A549 (cell line): Measurements from ENCODE around the gene NUCKS1. TPM values are rescaled to one million over a fixed set of nuclear protein-coding genes. Genes with fewer than 3 reads are reported as not detected.

ENCODE experiments used
- ATAC-seq, 2 experiments: fragments of 200-7000 bp in 1 of 2; fragments of >200 bp in 1 of 2; cut with Nextera tagmentation in 1 of 2; cut with Tn5 transposase in 1 of 2; 3 replicates each; pipeline versions ENCODE4 v1.8.0 to v1.9.1; 2018 to 2020; ENCODE audit warnings: mild to moderate bottlenecking in 1 of 2, moderate library complexity in 1 of 2
- CTCF ChIA-PET: fragments of 300-600 bp; sonication (Branson Sonifier 250); formaldehyde crosslinking; extraction: SDS; loops from one replicate; lab custom pipeline; 2021; ENCODE audit warnings: antibody characterized with exemption, inconsistent platforms; lab: Yijun Ruan, JAX
- POLR2A ChIA-PET: fragments of 350-600 bp; formaldehyde crosslinking; extraction: SDS; loops from one replicate; lab custom pipeline; 2021; ENCODE audit warnings: antibody characterized with exemption, inconsistent platforms; lab: Yijun Ruan, JAX
- DNase-seq, 2 experiments: peaks; one replicate each; pipeline versions ENCODE4 v3.0.0 to v3.0.0-alpha.2; 2011 to 2016; ENCODE audit warnings: low read depth in 1 of 2, low spot score in 1 of 2
- FAIRE-seq: peaks from 2 replicates; lab custom pipeline; 2011; peaks lifted over from hg19 to GRCh38; lab: Jason Lieb, UNC
- H3K27ac ChIP-seq, 2 experiments: fragments of >200 bp; sonication (Bioruptor Twin); formaldehyde crosslinking; 3 replicates each; pipeline ENCODE4 v1.5.1; 2016 to 2017
- H3K4me1 ChIP-seq: fragments of >200 bp; sonication (Bioruptor Twin); formaldehyde crosslinking; 3 replicates; pipeline ENCODE4 v1.6.1; 2016
- H3K4me2 ChIP-seq: fragments of >200 bp; sonication (Bioruptor Twin); formaldehyde crosslinking; 3 replicates; pipeline ENCODE4 v1.6.1; 2016
- H3K4me3 ChIP-seq: fragments of >200 bp; sonication (Bioruptor Twin); formaldehyde crosslinking; 3 replicates; pipeline ENCODE4 v1.5.1; 2016
- H3K9me3 ChIP-seq: fragments of >200 bp; sonication (Bioruptor Twin); formaldehyde crosslinking; 3 replicates; pipeline ENCODE4 v1.6.1; 2016
- CBX8 ChIP-seq: fragments of 200-600 bp; sonication (generic); IDR thresholded peaks from 2 replicates; pipeline ENCODE4 v1.6.1; 2016
- CEBPB ChIP-seq, 2 experiments: fragments of >200 bp in 1 of 2; sonication (Bioruptor Twin) in 1 of 2; formaldehyde crosslinking in 1 of 2; IDR thresholded peaks; 2 replicates each; pipeline ENCODE4 v1.6.1; 2012 to 2016
- CHD2 ChIP-seq: fragments of 150-350 bp; IDR thresholded peaks from 2 replicates; pipeline ENCODE4 v1.6.1; 2014; ENCODE audit warnings: low read length; ENCODE audit not compliant: partially characterized antibody
- ESRRA ChIP-seq: fragments of 150-350 bp; IDR thresholded peaks from 2 replicates; pipeline ENCODE4 v1.6.1; 2014; ENCODE audit warnings: mild to moderate bottlenecking, low read length, borderline replicate concordance
- FOSL2 ChIP-seq, 2 experiments: fragments of 450-650 bp in 1 of 2; fragments of >200 bp in 1 of 2; sonication (Bioruptor Twin) in 1 of 2; formaldehyde crosslinking; IDR thresholded peaks; 2 replicates each; pipeline versions ENCODE4 v1.5.0 to v1.6.1; 2016 to 2020; ENCODE audit warnings: mild to moderate bottlenecking in 1 of 2, moderate library complexity in 1 of 2
- HEYL ChIP-seq: fragments of 250-450 bp; sonication (Bioruptor Pico); IDR thresholded peaks from 2 replicates; pipeline ENCODE4 v1.8.0; 2021; ENCODE audit warnings: mild to moderate bottlenecking, moderate library complexity
- HOXB13 ChIP-seq: fragments of 250-450 bp; sonication (Bioruptor Pico); IDR thresholded peaks from 2 replicates; pipeline ENCODE4 v1.5.0; 2020; ENCODE audit warnings: low read depth, mild to moderate bottlenecking, moderate library complexity
- NFE2L2 ChIP-seq: fragments of 150-350 bp; conservative IDR thresholded peaks from 2 replicates; pipeline ENCODE4 v1.6.1; 2014; ENCODE audit warnings: low read length
- NR3C1 ChIP-seq: fragments of >200 bp; sonication (Bioruptor Twin); formaldehyde crosslinking; IDR thresholded peaks from 3 replicates; pipeline ENCODE4 v1.6.1; 2017
- POLR2AphosphoS2 ChIP-seq: conservative IDR thresholded peaks from 2 replicates; pipeline ENCODE4 v1.6.1; 2012; ENCODE audit warnings: low read length, improper control_type of control experiment, inconsistent platforms
- RAD21 ChIP-seq, 2 experiments: fragments of >200 bp in 1 of 2; sonication (Bioruptor Twin) in 1 of 2; formaldehyde crosslinking in 1 of 2; IDR thresholded peaks in 1 of 2; conservative IDR thresholded peaks in 1 of 2; 2 replicates in 1 of 2; 3 replicates in 1 of 2; pipeline ENCODE4 v1.6.1; 2012 to 2018; ENCODE audit warnings: inconsistent platforms in 1 of 2
- SREBF2 ChIP-seq: fragments of 450-650 bp; IDR thresholded peaks from 2 replicates; pipeline ENCODE4 v1.6.1; 2014; ENCODE audit warnings: mild to moderate bottlenecking, moderate library complexity
- TFCP2L1 ChIP-seq: fragments of 250-450 bp; sonication (Bioruptor Pico); IDR thresholded peaks from 2 replicates; pipeline ENCODE4 v1.5.0; 2021; ENCODE audit warnings: mild to moderate bottlenecking
- TP53 ChIP-seq: fragments of 250-450 bp; sonication (Bioruptor Pico); IDR thresholded peaks from 2 replicates; pipeline ENCODE4 v1.5.0; 2021; ENCODE audit warnings: mild to moderate bottlenecking, moderate library complexity
- WGBS: methylation state at CpG from one replicate; pipeline ENCODE4 v1.1.6; 2017; ENCODE audit errors: missing lambda C conversion rate; 5-methylcytosine and 5-hydroxymethylcytosine counted together
- polyA plus RNA-seq, 4 experiments: library from polyadenylated mRNA; depleted of rRNA in 3 of 4; stranded (reverse); fragments of >200 nt; fragmentation: RNase III in 1 of 4; extraction: RNeasy Plus Mini Kit Qiagen cat#74134 plus additional on column Dnase treatment in 1 of 4; gene quantifications; 2 replicates in 3 of 4; 3 replicates in 1 of 4; pipeline ENCODE4 v1.2.3, GENCODE V29; 2011 to 2017
- TF ChIP-seq, protein P1 (sequence below): fragments of >200 bp; sonication (Bioruptor Twin); formaldehyde crosslinking; IDR thresholded peaks from 3 replicates; pipeline ENCODE4 v1.6.1; 2016
- TF ChIP-seq, protein P2 (sequence below): fragments of >200 bp; sonication (Bioruptor Twin); formaldehyde crosslinking; IDR thresholded peaks from 2 replicates; pipeline ENCODE4 v1.6.1; 2016
- TF ChIP-seq, protein P3 (sequence below): fragments of 200-600 bp; sonication (generic); IDR thresholded peaks from 2 replicates; pipeline ENCODE4 v1.6.1; 2016; ENCODE audit warnings: antibody characterized with exemption, mild to moderate bottlenecking, moderate library complexity
- TF ChIP-seq, protein P4 (sequence below): fragments of 450-650 bp; IDR thresholded peaks from 2 replicates; pipeline ENCODE4 v1.6.1; 2014; ENCODE audit warnings: antibody characterized with exemption

Gene NUCKS1
- polyA plus RNA-seq, 2 of the 4 experiments (the other 2 are of a cell fraction) = 141 to 190 TPM

DNA sequence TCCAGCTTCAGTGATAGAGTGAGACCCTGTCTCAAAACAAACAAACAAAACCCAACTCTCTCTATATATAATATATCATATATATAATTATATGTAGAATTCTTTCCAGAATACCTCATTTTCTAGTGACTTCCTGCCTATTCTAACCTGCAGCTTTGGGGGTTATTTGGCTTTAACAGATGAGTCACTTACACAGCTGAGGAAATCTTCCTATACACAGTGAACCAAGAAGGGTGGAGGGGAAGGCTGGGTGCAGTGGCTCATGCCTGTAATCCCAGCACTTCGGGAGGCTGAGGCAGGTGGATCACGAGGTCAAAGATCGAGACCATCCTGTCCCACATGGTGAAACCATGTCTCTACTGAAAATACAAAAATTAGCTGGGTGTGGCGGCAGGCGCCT, 16.1 kb upstream of the NUCKS1 start:
- H3K27ac ChIP-seq = no peak overlapping the region
- no peaks in the 10 kb centered on the region for H3K9me3 ChIP-seq
- H3K4me3 ChIP-seq = no peak overlapping the region
- H3K4me2 ChIP-seq = no peak overlapping the region
- TF ChIP-seq FOSL2 (IDR thresholded peaks at IDR 0.05) (no peak), FOSL2 (CRISPR knock-in tag; IDR thresholded peaks at IDR 0.05) (no peak), HOXB13 (CRISPR knock-in tag) (no peak), POLR2AphosphoS2 (no peak), NFE2L2 (no peak)
- POLR2A ChIA-PET = interaction anchor here (1.2 kb wide), 1 partner anchor 50 kb away, joined by 3 read pairs; no protein-coding TSS in a partner anchor
- DNase-seq = no peak
- no peak for FAIRE-seq
- CTCF ChIA-PET = interaction anchor here (1.5 to 1.7 kb wide), 2 partner anchors 153 to 211 kb away, joined by 4 to 7 read pairs; no protein-coding TSS in a partner anchor
- H3K4me1 ChIP-seq = peaks cover 5% of the 10 kb centered on the region; the same call in 1 of the 3 replicates
- no peak; a peak in 1 of 6 replicates for ATAC-seq
- 60% methylated on average over 5 of the region's 5 CpGs for WGBS

DNA sequence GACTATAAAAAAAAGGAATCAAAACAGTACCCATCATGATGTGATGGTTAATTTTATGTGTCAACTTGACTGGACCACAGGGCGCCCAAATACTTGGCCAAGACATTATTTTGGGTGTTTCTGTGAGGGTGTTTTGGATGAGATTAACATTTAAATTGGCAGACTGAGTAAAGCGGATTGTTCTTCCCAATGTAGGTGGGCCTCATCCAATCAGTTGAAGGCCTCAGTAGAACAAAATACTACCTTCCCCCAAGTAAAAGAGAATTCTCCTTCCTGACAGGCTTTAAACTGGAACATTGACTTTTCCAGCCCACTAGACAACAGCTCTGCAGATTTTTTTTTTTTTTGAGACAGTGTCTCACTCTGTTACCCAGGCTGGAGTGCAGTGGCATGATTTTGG, 14.6 kb upstream of the NUCKS1 start:
- TF ChIP-seq SREBF2 (no peak), RAD21 (conservative IDR thresholded peaks at IDR 0.05 in 1 of 2, IDR thresholded peaks at IDR 0.05 in 1 of 2) (no peak), POLR2AphosphoS2 (no peak), CBX8 (no peak), TFCP2L1 (CRISPR knock-in tag) (no peak), TP53 (CRISPR knock-in tag) (no peak), NFE2L2 (no peak), HEYL (CRISPR knock-in tag) (no peak), CHD2 (no peak), FOSL2 (IDR thresholded peaks at IDR 0.05) (no peak), FOSL2 (CRISPR knock-in tag; IDR thresholded peaks at IDR 0.05) (no peak), CEBPB (IDR thresholded peaks at IDR 0.05) (no peak), ESRRA (no peak), NR3C1 (no peak)
- TF ChIP-seq, protein P1, sequence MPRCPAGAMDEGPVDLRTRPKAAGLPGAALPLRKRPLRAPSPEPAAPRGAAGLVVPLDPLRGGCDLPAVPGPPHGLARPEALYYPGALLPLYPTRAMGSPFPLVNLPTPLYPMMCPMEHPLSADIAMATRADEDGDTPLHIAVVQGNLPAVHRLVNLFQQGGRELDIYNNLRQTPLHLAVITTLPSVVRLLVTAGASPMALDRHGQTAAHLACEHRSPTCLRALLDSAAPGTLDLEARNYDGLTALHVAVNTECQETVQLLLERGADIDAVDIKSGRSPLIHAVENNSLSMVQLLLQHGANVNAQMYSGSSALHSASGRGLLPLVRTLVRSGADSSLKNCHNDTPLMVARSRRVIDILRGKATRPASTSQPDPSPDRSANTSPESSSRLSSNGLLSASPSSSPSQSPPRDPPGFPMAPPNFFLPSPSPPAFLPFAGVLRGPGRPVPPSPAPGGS = no peak
- TF ChIP-seq, protein P2, sequence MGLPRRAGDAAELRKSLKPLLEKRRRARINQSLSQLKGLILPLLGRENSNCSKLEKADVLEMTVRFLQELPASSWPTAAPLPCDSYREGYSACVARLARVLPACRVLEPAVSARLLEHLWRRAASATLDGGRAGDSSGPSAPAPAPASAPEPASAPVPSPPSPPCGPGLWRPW = no peak
- TF ChIP-seq, protein P3, sequence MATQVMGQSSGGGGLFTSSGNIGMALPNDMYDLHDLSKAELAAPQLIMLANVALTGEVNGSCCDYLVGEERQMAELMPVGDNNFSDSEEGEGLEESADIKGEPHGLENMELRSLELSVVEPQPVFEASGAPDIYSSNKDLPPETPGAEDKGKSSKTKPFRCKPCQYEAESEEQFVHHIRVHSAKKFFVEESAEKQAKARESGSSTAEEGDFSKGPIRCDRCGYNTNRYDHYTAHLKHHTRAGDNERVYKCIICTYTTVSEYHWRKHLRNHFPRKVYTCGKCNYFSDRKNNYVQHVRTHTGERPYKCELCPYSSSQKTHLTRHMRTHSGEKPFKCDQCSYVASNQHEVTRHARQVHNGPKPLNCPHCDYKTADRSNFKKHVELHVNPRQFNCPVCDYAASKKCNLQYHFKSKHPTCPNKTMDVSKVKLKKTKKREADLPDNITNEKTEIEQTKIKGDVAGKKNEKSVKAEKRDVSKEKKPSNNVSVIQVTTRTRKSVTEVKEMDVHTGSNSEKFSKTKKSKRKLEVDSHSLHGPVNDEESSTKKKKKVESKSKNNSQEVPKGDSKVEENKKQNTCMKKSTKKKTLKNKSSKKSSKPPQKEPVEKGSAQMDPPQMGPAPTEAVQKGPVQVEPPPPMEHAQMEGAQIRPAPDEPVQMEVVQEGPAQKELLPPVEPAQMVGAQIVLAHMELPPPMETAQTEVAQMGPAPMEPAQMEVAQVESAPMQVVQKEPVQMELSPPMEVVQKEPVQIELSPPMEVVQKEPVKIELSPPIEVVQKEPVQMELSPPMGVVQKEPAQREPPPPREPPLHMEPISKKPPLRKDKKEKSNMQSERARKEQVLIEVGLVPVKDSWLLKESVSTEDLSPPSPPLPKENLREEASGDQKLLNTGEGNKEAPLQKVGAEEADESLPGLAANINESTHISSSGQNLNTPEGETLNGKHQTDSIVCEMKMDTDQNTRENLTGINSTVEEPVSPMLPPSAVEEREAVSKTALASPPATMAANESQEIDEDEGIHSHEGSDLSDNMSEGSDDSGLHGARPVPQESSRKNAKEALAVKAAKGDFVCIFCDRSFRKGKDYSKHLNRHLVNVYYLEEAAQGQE = no peak
- TF ChIP-seq, protein P4, sequence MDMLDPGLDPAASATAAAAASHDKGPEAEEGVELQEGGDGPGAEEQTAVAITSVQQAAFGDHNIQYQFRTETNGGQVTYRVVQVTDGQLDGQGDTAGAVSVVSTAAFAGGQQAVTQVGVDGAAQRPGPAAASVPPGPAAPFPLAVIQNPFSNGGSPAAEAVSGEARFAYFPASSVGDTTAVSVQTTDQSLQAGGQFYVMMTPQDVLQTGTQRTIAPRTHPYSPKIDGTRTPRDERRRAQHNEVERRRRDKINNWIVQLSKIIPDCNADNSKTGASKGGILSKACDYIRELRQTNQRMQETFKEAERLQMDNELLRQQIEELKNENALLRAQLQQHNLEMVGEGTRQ = no peak
- ChIA-PET POLR2A (no interaction called here), CTCF (interaction anchor here (0.6 to 1.7 kb wide), 3 partner anchors 27 to 213 kb away, joined by 3 to 7 read pairs (median 3); no protein-coding TSS in a partner anchor)
- H3K4me1 ChIP-seq = peaks cover 5% of the 10 kb centered on the region; the same call in 1 of the 3 replicates
- ATAC-seq (no peak), DNase-seq (no peak), FAIRE-seq (no peak)
- no peak overlapping the region for H3K27ac ChIP-seq
- WGBS = 96% methylated on average over 2 of the region's 2 CpGs
- H3K9me3 ChIP-seq = no peaks in the 10 kb centered on the region
- no peak overlapping the region for H3K4me3 ChIP-seq
- H3K4me2 ChIP-seq = no peak overlapping the region
